Vagina (tissue), 2 donors: ENCODE measurements around the gene LRPPRC. TPM values are rescaled to one million over a fixed set of nuclear protein-coding genes. Genes with fewer than 3 reads are reported as not detected.

ENCODE experiments used
- DNase-seq, 2 donors: peaks; one replicate each; pipeline ENCODE4 v3.0.0-alpha.2; 2017; ENCODE audit errors: extremely low spot score in 2 of 2
- H3K27ac ChIP-seq: fragments of 200-600 bp; sonication (generic); one replicate; pipeline ENCODE4 v1.5.1; 2019
- H3K27me3 ChIP-seq: fragments of 200-600 bp; sonication (generic); one replicate; pipeline ENCODE4 v1.5.1; 2019
- H3K36me3 ChIP-seq, 2 donors: fragments of 200-600 bp; sonication (generic); one replicate each; pipeline ENCODE4 v1.5.1; 2017 to 2019
- H3K4me1 ChIP-seq: fragments of 200-600 bp; sonication (generic); one replicate; pipeline ENCODE4 v1.5.1; 2019
- H3K4me3 ChIP-seq, 2 donors: fragments of 200-600 bp; sonication (generic); 1 replicate in 1 of 2; 2 replicates in 1 of 2; pipeline ENCODE4 v1.5.1; 2016 to 2019
- H3K9me3 ChIP-seq: fragments of 200-600 bp; sonication (generic); one replicate; pipeline ENCODE4 v1.5.1; 2019
- POLR2A ChIP-seq, 2 donors: fragments of 450-650 bp; IDR thresholded peaks; one replicate each; pipeline ENCODE4 v1.6.1; 2017; ENCODE audit warnings: antibody characterized with exemption in 2 of 2, mild to moderate bottlenecking in 2 of 2, moderate library complexity in 2 of 2
- POLR2AphosphoS5 ChIP-seq, 2 donors: sonication (generic); formaldehyde crosslinking; IDR thresholded peaks; one replicate each; pipeline ENCODE4 v1.9.0; 2017; ENCODE audit warnings: antibody characterized with exemption in 2 of 2, mild to moderate bottlenecking in 2 of 2, low read depth in 1 of 2; ENCODE audit not compliant: insufficient read depth in 1 of 2
- intact Hi-C: fragments of 100-400 bp; cut with DNase I; formaldehyde crosslinking; loops from one replicate; pipeline ENCODE4 v1.15.1; 2023
- total RNA-seq: library from RNA; depleted of rRNA; stranded (reverse); fragments of >200 nt; gene quantifications from one replicate; pipeline ENCODE4 v1.2.3, GENCODE V29; 2016
- TF ChIP-seq, protein P1 (sequence below), 3 experiments: fragments of 450-650 bp in 2 of 3; fragments of 200-600 bp in 1 of 3; sonication (generic) in 1 of 3; IDR thresholded peaks; one replicate each; pipeline ENCODE4 v1.5.1; 2017 to 2019; ENCODE audit warnings: antibody characterized with exemption in 3 of 3, mild to moderate bottlenecking in 2 of 3, moderate library complexity in 2 of 3

The LRPPRC gene
- total RNA-seq, 1 donor from 2014 or later = 35.4 TPM

DNA sequence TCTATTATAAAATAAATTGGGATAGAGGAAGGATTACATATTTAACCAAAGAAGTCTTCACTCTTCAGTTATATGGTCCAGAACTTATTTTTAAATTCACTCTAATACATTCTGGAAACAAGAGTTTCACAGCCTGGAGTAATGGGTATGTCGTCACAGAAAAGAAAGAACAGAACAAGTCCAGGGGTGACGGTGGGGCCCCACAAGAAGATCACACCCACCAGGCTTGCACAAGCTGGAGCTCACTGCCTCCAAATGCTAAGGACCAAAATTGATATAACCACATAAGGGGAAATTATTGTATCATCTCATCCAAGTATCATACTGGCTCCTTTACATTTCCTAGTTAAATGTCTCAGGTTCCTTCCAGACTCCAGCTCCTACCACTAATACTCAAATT is 11.3 kb downstream of the LRPPRC start:
- intact Hi-C loops = no loop called here
- no peak overlapping the region for H3K27ac ChIP-seq
- no peak for TF ChIP-seq POLR2AphosphoS5 (IDR thresholded peaks at IDR 0.05; ENCODE audit: insufficient read depth in 1 of 2, low read depth in 1 of 2)
- TF ChIP-seq, protein P1, sequence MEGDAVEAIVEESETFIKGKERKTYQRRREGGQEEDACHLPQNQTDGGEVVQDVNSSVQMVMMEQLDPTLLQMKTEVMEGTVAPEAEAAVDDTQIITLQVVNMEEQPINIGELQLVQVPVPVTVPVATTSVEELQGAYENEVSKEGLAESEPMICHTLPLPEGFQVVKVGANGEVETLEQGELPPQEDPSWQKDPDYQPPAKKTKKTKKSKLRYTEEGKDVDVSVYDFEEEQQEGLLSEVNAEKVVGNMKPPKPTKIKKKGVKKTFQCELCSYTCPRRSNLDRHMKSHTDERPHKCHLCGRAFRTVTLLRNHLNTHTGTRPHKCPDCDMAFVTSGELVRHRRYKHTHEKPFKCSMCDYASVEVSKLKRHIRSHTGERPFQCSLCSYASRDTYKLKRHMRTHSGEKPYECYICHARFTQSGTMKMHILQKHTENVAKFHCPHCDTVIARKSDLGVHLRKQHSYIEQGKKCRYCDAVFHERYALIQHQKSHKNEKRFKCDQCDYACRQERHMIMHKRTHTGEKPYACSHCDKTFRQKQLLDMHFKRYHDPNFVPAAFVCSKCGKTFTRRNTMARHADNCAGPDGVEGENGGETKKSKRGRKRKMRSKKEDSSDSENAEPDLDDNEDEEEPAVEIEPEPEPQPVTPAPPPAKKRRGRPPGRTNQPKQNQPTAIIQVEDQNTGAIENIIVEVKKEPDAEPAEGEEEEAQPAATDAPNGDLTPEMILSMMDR (IDR thresholded peaks at IDR 0.05) = no peak
- no peak for TF ChIP-seq POLR2A (IDR thresholded peaks at IDR 0.05)
- H3K36me3 ChIP-seq = peaks cover 0 to 12% of the 10 kb centered on the region in 2 donors
- no peaks in the 10 kb centered on the region for H3K27me3 ChIP-seq
- H3K4me3 ChIP-seq = no peak overlapping the region
- no peaks in the 10 kb centered on the region for H3K4me1 ChIP-seq
- no peak for DNase-seq
- H3K9me3 ChIP-seq = no peaks in the 10 kb centered on the region

DNA sequence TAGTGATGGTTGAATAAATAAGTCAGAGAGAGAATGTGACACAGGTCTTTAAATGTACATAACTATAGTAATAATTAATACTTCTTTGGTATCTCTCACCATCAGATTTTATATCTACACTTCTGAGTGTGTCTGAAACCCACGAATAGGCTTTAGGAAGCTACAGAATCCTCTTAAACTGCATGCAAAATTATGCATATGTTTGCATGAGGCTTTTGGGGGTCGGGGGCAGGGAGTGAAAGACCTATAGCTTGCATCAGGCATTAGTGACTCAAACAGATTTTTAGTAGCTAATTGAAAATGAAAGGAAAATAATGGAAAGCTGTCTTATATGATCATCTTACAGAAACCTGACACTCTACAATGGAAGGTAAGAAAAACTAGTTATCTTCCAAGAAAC is 14.9 kb downstream of the LRPPRC start:
- Histone ChIP-seq H3K27me3 (no peaks in the 10 kb centered on the region), H3K9me3 (no peaks in the 10 kb centered on the region), H3K36me3 (peaks cover 0 to 35% of the 10 kb centered on the region in 2 donors), H3K4me1 (no peaks in the 10 kb centered on the region), H3K4me3 (no peak overlapping the region), H3K27ac (no peak overlapping the region)
- TF ChIP-seq, protein P1 (IDR thresholded peaks at IDR 0.05) = no peak
- intact Hi-C loops = no loop called here
- DNase-seq = no peak

DNA sequence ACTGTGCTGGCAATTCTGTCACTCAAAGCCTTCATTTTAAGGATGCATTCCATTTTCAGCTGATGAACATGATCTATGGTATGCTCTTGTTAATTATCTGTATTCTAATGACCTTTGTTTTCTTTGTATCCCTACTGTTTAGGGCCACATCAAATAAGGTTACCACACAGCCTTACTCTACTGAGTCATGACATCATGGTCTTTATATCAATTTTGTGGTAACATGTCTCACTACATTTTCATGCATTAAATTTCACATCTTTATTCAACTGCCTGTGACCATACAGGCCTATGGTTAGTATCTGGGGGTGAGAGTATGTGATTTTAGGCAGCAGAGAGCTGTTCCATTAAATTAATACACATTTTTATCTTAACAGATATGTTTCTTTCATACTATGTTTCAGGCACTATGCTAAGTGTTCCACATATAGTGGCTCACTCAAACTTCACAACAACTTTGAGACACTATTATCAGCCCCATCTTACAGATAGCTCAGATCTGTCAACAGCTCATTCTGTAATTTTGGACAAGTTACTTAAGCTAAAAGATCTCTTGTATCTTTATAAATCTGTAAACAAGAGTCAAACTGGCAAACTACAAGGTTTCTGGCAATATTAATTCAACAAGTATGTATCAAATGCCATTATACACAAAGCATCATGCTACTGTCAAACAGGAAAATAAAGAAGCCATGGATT is 18.0 kb downstream of the LRPPRC start:
- intact Hi-C loops = loop anchor here (5.0 kb wide), 1 partner anchor 761 kb away; no protein-coding TSS in a partner anchor
- TF ChIP-seq POLR2A (IDR thresholded peaks at IDR 0.05) (no peak), POLR2AphosphoS5 (IDR thresholded peaks at IDR 0.05; ENCODE audit: insufficient read depth in 1 of 2, low read depth in 1 of 2) (no peak)
- TF ChIP-seq, protein P1 (IDR thresholded peaks at IDR 0.05) = no peak
- Histone ChIP-seq H3K4me1 (no peaks in the 10 kb centered on the region), H3K27me3 (no peaks in the 10 kb centered on the region), H3K9me3 (no peaks in the 10 kb centered on the region), H3K4me3 (no peak overlapping the region), H3K27ac (no peak overlapping the region), H3K36me3 (peaks cover 0 to 56% of the 10 kb centered on the region in 2 donors)
- DNase-seq = no peak

DNA sequence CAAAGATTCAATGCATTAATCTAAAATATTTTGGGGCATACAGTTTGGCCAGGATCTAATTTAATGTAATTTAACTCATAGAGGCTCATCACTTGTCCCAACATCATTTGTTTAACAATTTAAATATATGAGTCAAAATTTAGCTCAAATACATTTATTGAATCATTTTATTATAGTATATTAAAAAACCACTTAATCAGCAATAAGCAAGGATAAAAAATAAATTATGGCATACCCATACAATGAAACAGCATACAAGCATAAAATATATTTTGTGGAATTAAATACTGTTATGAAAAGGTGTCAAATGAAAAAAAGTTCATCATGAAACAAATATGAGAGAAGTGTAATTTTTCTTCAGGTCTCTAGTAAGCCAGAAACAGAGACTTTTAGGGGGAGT is 34.9 kb downstream of the LRPPRC start:
- peaks cover 6 to 67% of the 10 kb centered on the region in 2 donors for H3K36me3 ChIP-seq

More for the DNA sequence above, 34.9 kb downstream of the LRPPRC start:
- H3K27ac ChIP-seq = no peak overlapping the region
- intact Hi-C loops = no loop called here
- DNase-seq = no peak
- H3K4me3 ChIP-seq = no peak overlapping the region
- no peaks in the 10 kb centered on the region for H3K4me1 ChIP-seq
- TF ChIP-seq, protein P1 (IDR thresholded peaks at IDR 0.05) = no peak
- TF ChIP-seq POLR2A (IDR thresholded peaks at IDR 0.05) = no peak
- TF ChIP-seq POLR2AphosphoS5 (IDR thresholded peaks at IDR 0.05; ENCODE audit: insufficient read depth in 1 of 2, low read depth in 1 of 2) = no peak
- no peaks in the 10 kb centered on the region for H3K9me3 ChIP-seq
- no peaks in the 10 kb centered on the region for H3K27me3 ChIP-seq
